ENCODE data around the gene SLC49A4.
A peak's percentile ranks its signal among the peaks of the same experiment; 100 is the strongest.

SLC49A4 gene

GRCh38 chr3:122911901-122912300, 117.0 kb downstream of the SLC49A4 start:
- no peak for DNase-seq

GRCh38 chr3:122912772-122913538, 118.1 kb downstream of the SLC49A4 start:
- no peak for DNase-seq

GRCh38 chr3:122913539-122914100, 118.8 kb downstream of the SLC49A4 start:
- DNase-seq = no peak

GRCh38 chr3:122915300-122916055, 120.6 kb downstream of the SLC49A4 start:
- no peak for DNase-seq

GRCh38 chr3:122916084-122916483, 121.2 kb downstream of the SLC49A4 start:
- no peak for DNase-seq

- DNase-seq = no peak
Observed at GRCh38 chr3:122916580-122916979, 121.7 kb downstream of the SLC49A4 start.

GRCh38 chr3:122917412-122917811, 122.5 kb downstream of the SLC49A4 start:
- DNase-seq = no peak

- no peak for DNase-seq
Observed at GRCh38 chr3:122918576-122919290, 123.9 kb downstream of the SLC49A4 start.

- no peak for DNase-seq
Observed at GRCh38 chr3:122919291-122919610, 124.4 kb downstream of the SLC49A4 start.

- DNase-seq = no peak
Observed at GRCh38 chr3:122920986-122921385, 126.1 kb downstream of the SLC49A4 start.

GRCh38 chr3:122921791-122922651, 127.2 kb downstream of the SLC49A4 start:
- no peak for DNase-seq

GRCh38 chr3:122923611-122924010, 128.7 kb downstream of the SLC49A4 start:
- no peak for DNase-seq

GRCh38 chr3:122924056-122924455, 129.2 kb downstream of the SLC49A4 start:
- no peak for DNase-seq

GRCh38 chr3:122925756-122926155, 130.9 kb downstream of the SLC49A4 start:
- no peak for DNase-seq

- DNase-seq = no peak
Observed at GRCh38 chr3:122926322-122926721, 131.5 kb downstream of the SLC49A4 start.

GRCh38 chr3:122926811-122927210, 131.9 kb downstream of the SLC49A4 start:
- DNase-seq = no peak

- no peak for DNase-seq
Observed at GRCh38 chr3:122927726-122928125, 132.9 kb downstream of the SLC49A4 start.

- no peak for DNase-seq
Observed at GRCh38 chr3:122928396-122929187, 133.7 kb downstream of the SLC49A4 start.

- DNase-seq = peak; percentile 28 to 49
Observed at GRCh38 chr3:122929188-122930062, 134.6 kb downstream of the SLC49A4 start.
